HG03565 (cell line): ENCODE data around the gene NR6A1.

Experiments used
- ATAC-seq: cut with Tn5 transposase; IDR thresholded peaks from one replicate; pipeline ENCODE4 v1.9.1; 2021; ENCODE audit warnings: mild to moderate bottlenecking, moderate library complexity; ENCODE audit not compliant: unreplicated experiment

NR6A1 gene

GRCh38 chr9:124495126-124496074 is 275.7 kb downstream of the NR6A1 start:
- ATAC-seq: no peak

- ATAC-seq: peak; percentile 41
Measured at GRCh38 chr9:124493794-124494479, 277.2 kb downstream of the NR6A1 start.

- no peak for ATAC-seq
Measured at GRCh38 chr9:124493218-124493617, 277.9 kb downstream of the NR6A1 start.

- no peak for ATAC-seq
Measured at GRCh38 chr9:124492818-124493217, 278.3 kb downstream of the NR6A1 start.

DNA sequence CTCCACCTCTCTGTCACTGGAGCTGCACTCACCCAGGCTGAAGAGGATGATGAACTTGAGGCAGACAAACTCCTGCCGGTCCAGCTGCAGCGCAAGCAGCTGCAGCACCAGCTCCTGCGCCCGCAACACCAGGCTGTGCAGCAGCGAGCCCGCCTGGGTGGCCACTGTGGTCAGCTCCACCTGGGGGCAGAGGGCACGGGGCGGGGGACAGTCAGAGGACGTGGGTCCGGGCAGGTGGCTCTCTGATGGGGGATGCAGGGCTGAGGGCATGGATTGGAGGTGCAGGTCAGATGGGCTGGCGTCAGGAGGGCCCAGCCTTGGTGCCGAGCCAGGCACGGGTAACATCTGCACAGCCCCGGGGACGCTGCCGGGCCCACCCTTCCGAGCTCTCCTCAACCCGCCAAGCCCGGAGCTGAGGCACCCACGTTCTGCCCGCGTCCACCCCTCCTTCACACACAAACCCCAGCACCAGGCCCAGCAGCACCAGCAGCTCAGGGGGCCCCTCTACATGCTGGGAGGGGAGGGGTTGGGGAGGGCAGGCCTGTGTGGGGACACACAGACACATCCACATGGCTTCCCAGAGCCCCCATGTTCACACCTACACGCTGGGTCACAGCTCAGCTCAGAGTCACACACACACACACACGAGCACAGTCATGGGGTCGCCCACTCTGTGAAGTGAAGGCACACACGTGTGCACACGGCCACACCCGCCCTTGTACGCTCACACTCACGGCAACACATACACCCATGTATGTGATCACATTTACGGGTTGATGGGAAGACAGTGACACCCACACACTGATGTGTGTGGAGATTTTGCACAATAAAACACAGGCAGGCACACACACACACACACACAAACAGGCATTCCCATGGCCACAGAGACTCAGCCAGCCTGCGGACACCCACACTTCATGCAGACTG is 279.8 kb downstream of the NR6A1 start:
- no peak for ATAC-seq

DNA sequence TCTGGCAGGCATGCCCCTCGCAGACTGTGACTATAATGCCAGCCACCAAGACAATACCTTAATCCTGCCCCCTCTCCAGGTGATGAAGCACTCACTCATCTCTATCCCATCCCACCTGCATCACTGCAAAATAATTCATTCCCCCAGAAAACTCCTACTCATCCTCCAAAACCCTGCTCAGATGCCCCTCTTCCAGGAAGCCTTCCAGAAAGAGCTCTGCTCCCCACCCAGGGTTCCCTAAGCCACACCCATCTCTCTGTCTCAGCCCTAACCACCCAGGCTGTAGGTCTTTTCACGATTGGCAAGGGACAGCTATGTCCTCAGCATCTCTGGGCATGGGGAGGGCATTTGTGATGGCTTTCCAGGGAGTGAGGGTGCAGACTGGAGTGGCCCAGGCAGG is 281.1 kb downstream of the NR6A1 start:
- ATAC-seq: no peak

- ATAC-seq: no peak
Measured at GRCh38 chr9:124489222-124489621, 281.9 kb downstream of the NR6A1 start.

DNA sequence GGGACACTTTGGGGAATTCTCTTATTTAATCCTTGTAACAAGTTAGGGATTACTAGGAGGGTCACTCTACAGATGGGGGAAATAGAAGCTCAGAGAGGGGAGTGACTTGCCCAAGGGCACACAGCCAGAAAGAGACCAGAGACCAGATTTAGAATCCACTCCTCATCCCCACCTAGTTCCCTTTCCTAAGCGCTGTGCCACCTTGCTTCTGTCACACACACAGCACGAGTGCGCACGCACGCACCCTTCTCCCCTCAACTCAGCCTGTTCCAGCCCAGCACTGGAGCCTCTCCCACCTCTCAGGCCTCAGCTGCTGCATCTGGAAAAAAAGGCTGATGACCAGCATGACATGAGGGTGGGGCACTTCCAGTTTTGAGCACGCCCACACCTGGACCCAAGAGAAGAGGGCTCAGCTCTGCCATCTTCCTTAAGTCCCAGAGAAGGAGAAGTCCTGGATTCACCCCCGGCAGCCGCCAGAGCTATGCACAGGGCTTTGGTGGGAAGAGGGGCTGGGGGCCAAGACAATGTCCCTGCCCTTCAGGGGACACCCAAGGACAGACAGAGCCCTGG is 282.4 kb downstream of the NR6A1 start:
- ATAC-seq: no peak

DNA sequence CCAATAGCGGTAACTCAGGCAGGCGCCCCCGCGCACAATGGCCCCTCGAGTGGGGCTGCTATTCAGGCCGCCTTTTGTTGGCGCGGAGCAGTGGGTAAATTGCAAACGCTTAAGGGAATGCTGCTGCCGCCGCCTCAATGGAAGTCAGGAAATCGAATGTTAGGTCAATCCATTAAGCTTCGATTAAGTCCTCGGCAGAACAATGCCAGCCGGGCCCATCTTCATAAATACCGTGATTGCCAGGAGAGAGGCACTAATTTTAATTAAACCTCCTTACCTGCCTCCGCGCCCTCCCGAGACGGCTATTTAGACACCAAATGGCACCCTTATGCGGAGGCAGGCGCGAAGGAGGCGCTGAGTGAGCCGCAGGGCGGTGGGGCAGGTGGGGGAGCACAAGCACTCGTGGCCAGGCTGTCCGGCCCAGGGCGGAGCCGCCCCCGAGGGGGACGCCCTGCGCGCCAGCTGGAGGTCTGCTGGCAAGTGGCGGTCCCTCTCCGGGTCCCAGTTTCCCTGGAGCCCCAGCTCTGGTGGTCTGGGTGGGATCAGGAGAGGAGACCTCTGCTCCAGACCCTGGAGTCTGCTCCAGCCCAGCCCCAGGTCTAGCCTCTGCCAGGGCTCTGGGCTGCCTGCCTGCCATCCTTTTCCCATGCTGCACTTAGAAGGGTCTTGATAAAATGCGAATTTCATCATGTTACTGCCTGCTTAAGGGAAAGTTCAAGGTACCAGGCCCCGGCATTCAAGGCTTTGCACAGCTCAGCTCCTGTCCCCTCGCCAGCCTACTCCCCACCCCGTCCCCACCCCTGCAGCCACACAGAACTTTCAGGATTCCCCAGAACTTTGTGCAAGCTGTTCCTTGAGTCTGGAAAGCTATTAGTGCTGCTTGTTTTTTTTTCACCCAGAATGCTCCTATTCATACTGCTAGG is 283.6 kb downstream of the NR6A1 start:
- no peak for ATAC-seq

DNA sequence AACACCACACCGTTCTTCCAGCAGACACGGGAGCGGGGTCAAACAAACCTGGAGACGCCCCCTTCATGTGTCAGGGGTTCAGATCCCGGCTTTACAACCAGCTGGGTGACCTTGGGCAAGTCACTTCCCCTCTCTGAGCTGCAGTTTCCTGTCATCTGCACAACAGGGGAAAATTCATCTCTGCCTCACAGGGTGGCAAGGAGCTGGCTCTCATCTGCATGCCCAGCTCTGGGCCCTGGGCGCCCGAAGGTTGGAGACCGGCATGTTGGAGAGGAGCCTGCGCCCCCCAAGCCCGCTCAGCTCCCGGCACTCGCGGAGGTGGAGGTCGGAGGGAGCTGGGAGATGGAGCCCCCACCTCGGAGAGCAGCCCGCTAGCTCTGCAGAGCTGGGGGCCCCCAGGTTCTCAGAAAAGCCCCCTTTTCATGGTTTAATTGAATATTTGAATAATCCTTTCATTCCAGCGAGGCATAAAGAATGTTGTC is 284.3 kb downstream of the NR6A1 start:
- ATAC-seq: no peak

DNA sequence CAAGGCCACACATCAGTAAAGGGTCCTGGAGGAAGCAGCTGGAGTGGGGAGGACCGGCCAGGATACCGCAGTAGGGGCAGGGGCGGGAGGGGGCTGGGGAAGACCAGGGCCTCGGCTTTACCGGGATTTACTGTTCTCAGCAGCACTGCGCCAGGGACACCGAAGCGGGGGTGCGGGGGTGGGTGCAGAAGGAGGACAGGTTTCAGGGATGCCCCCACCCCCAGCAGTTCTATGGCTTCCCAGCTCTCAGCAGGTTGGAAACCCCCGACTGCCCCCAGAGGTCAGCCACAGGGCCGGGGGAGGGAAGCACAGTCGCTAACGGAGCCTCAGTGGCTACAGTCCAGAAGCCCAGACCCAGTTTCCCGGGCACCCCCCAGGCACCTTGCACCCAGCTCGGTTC is 285.2 kb downstream of the NR6A1 start:
- ATAC-seq: no peak

- no peak for ATAC-seq
Measured at GRCh38 chr9:124485201-124485600, 285.9 kb downstream of the NR6A1 start.

DNA sequence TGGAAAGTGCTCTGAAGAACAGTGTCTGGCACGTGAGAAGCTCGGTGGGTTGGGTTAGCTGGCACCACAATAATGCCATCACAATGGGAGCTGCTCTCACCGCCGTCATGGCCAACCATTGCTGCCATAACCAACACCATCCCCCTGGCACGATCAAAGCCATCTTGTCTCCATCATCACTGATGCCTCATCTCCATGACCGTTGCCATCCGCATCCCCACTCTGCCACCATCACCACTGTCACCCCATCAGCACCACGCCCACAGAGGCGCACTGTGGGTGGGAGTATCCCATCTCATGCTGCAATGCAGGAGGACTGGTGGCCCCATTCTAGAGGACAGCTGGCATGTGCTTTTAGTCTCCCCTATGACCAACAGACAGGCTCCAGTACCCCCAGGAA is 287.6 kb downstream of the NR6A1 start:
- ATAC-seq: no peak

GRCh38 chr9:124482431-124483031 is 288.6 kb downstream of the NR6A1 start:
- no peak for ATAC-seq

- ATAC-seq: no peak
Measured at GRCh38 chr9:124481115-124481514, 290.0 kb downstream of the NR6A1 start.

GRCh38 chr9:124480621-124480981 is 290.5 kb downstream of the NR6A1 start:
- no peak for ATAC-seq

GRCh38 chr9:124479947-124480620 is 291.0 kb downstream of the NR6A1 start:
- ATAC-seq: no peak

DNA sequence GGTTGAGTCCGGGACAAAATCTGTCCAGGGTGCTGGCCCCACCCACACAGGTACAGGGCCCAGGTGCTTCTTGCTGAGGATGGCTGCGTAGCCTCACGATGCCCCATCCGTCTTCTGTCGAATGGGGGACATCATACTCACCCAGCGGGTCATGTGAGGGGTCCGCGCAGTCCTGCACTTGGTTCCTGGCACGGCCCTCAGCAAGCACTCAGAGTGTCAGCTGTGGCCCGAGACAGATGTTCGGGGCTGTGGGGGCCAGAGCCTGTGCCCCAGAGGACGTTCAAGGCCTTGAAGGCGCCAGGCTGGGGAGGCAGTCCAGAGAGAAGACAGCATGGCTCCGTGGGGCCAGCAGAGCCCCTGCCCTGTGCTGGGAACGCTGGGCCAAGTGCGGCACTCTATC is 291.7 kb downstream of the NR6A1 start:
- ATAC-seq: no peak

GRCh38 chr9:124478354-124478753 is 292.8 kb downstream of the NR6A1 start:
- no peak for ATAC-seq
